HepG2 (cell line): Measurements from ENCODE around the gene PLSCR4. TPM values are rescaled to one million over a fixed set of nuclear protein-coding genes. Genes with fewer than 3 reads are reported as not detected.
A peak's percentile ranks its signal among the peaks of the same experiment; 100 is the strongest.

Source experiments
- ATAC-seq: fragments of 200-7000 bp; cut with Tn5 transposase; 3 replicates; pipeline ENCODE4 v1.9.1; 2020; ENCODE audit warnings: mild to moderate bottlenecking, moderate library complexity
- BruUV-seq: library from RNA; stranded (reverse); fragments of 400-500 nt; replicated peaks from 2 replicates; lab custom pipeline; 2021; lab: Mats Ljungman, UMichigan
- CTCF ChIA-PET: fragments of 300-600 bp; formaldehyde crosslinking; extraction: SDS; loops from one replicate; lab custom pipeline; 2021; ENCODE audit warnings: low total read pairs, inconsistent platforms, low intra/inter-chr PET ratio; lab: Yijun Ruan, JAX
- POLR2A ChIA-PET: fragments of 350-600 bp; sonication (Branson Sonifier 250); formaldehyde crosslinking; loops from one replicate; lab custom pipeline; 2020; ENCODE audit warnings: antibody characterized with exemption, inconsistent platforms; lab: Yijun Ruan, JAX
- DNase-seq: peaks from one replicate; pipeline ENCODE4 v3.0.0-alpha.2; 2015; ENCODE audit warnings: low spot score
- FAIRE-seq: peaks from 3 replicates; lab custom pipeline; 2011; peaks lifted over from hg19 to GRCh38; lab: Jason Lieb, UNC
- H2AFZ ChIP-seq: one replicate; pipeline ENCODE4 v1.6.1; 2011; ENCODE audit warnings: low read length, inconsistent platforms
- H3K27ac ChIP-seq: fragments of 300-600 bp; 3 replicates; pipeline ENCODE4 v1.8.0; 2011; ENCODE audit warnings: mixed run types, mild to moderate bottlenecking, mixed read lengths, low read length, inconsistent platforms; ENCODE audit not compliant: insufficient read depth; ENCODE audit errors: extremely low read length
- H3K27me3 ChIP-seq, 2 experiments: fragments of 200-600 bp in 1 of 2; 2 replicates in 1 of 2; 3 replicates in 1 of 2; pipeline versions ENCODE4 v1.6.0 to v1.8.0; 2011; ENCODE audit warnings: low read length in 2 of 2, mild to moderate bottlenecking in 2 of 2, moderate library complexity in 2 of 2, inconsistent platforms in 1 of 2; ENCODE audit not compliant: insufficient read depth in 2 of 2, control insufficient read depth in 1 of 2
- H3K36me3 ChIP-seq, 2 experiments: fragments of 200-600 bp in 1 of 2; replicated peaks in 1 of 2; 2 replicates in 1 of 2; 3 replicates in 1 of 2; pipeline versions ENCODE4 v1.5.1 to v1.8.0; 2011; ENCODE audit warnings: low read length in 2 of 2, inconsistent platforms in 1 of 2; ENCODE audit not compliant: insufficient read depth in 2 of 2, control insufficient read depth in 1 of 2
- H3K4me1 ChIP-seq: 2 replicates; pipeline ENCODE4 v1.5.1; 2012; ENCODE audit warnings: low read length, inconsistent platforms; ENCODE audit not compliant: insufficient read depth
- H3K4me2 ChIP-seq: 2 replicates; pipeline ENCODE4 v1.6.0; 2011; ENCODE audit warnings: low read depth, low read length, inconsistent platforms
- H3K4me3 ChIP-seq, 3 experiments: fragments of 200-600 bp in 1 of 3; sonication (generic), shearing (Covaris generic) in 1 of 3; replicated peaks in 1 of 3; 2 replicates each; pipeline ENCODE4 v1.5.1; 2011 to 2016; ENCODE audit warnings: low read length in 3 of 3, inconsistent platforms in 2 of 3, low read depth in 2 of 3, mild to moderate bottlenecking in 2 of 3, control low read depth in 1 of 3, mixed read lengths in 1 of 3; ENCODE audit not compliant: insufficient read depth in 1 of 3
- H3K79me2 ChIP-seq: one replicate; pipeline ENCODE4 v1.6.1; 2011; ENCODE audit warnings: low read length, inconsistent platforms; ENCODE audit not compliant: insufficient read depth
- H3K9ac ChIP-seq: 2 replicates; pipeline ENCODE4 v1.6.0; 2011; ENCODE audit warnings: mild to moderate bottlenecking, low read depth, low read length, inconsistent platforms; ENCODE audit not compliant: insufficient read depth
- H3K9me3 ChIP-seq: 2 replicates; pipeline ENCODE4 v1.5.1; 2012; ENCODE audit warnings: mild to moderate bottlenecking, low read length
- H4K20me1 ChIP-seq: 2 replicates; pipeline ENCODE4 v1.6.0; 2011; ENCODE audit warnings: inconsistent platforms, mild to moderate bottlenecking, low read length, moderate library complexity; ENCODE audit not compliant: insufficient read depth
- ARID3A ChIP-seq: IDR thresholded peaks from 2 replicates; pipeline ENCODE4 v1.6.1; 2012; ENCODE audit warnings: low read depth, low read length, improper control_type of control experiment
- CEBPB ChIP-seq: IDR thresholded peaks from 2 replicates; pipeline ENCODE4 v1.6.1; 2011; ENCODE audit warnings: low read depth, low read length, improper control_type of control experiment, borderline replicate concordance
- ZBTB40 ChIP-seq, 2 experiments: fragments of 450-650 bp in 1 of 2; sonication (generic) in 1 of 2; formaldehyde crosslinking in 1 of 2; IDR thresholded peaks; 2 replicates each; pipeline versions ENCODE4 v1.6.1 to v1.8.0; 2016 to 2022; ENCODE audit warnings: antibody characterized with exemption in 1 of 2, mild to moderate bottlenecking in 1 of 2, missing genetic modification reagents in 1 of 2
- WGBS: methylation state at CpG from one replicate; pipeline ENCODE4 v1.1.6; 2017; ENCODE audit warnings: low lambda C conversion rate; 5-methylcytosine and 5-hydroxymethylcytosine counted together
- in situ Hi-C: cut with HindIII; loops from 2 replicates; pipeline ENCODE4 v1.10.0; 2017; ENCODE audit warnings: low pct_unique_long_range_greater_than_20kb; ENCODE audit not compliant: extremely low pct_ligation_motif_present
- intact Hi-C: fragments of 100-400 bp; cut with micrococcal nuclease; formaldehyde crosslinking; loops from one replicate; pipeline ENCODE4 v1.10.0; 2022; ENCODE audit not compliant: unreplicated experiment
- polyA plus RNA-seq, 8 experiments: library from polyadenylated mRNA; depleted of rRNA in 3 of 8; stranded (reverse) in 7 of 8; unstranded in 1 of 8; fragments of >200 nt; fragmentation: Illumina TruSeq in 4 of 8; extraction: Trizol in 4 of 8; gene quantifications; 2 replicates each; pipeline versions ENCODE4 v1.2.1 to v1.2.3, GENCODE V29; 2011 to 2016; ENCODE audit warnings: low read depth in 4 of 8, missing spikeins in 1 of 8, mixed read lengths in 1 of 8; ENCODE audit not compliant: insufficient read depth in 1 of 8
- total RNA-seq, 5 experiments: library from RNA; depleted of rRNA; stranded (reverse); fragments of >200 nt; fragmentation: Illumina TruSeq; extraction: Trizol; gene quantifications; 2 replicates each; pipeline ENCODE4 v1.2.3, GENCODE V29; 2016; ENCODE audit warnings: low read depth in 1 of 5

The PLSCR4 gene
- total and polyA plus RNA-seq, 2 of the 13 experiments (the other 11 are each of a cell fraction or from before 2014, with no cell fraction given) = 1.5 to 59.0 TPM

- POLR2A ChIA-PET = no interaction called here
- Histone ChIP-seq H3K4me1 (peaks cover 54% of the 10 kb centered on the region), H3K4me2 (no peak overlapping the region), H3K9me3 (no peaks in the 10 kb centered on the region), H3K9ac (no peak overlapping the region), H3K79me2 (peaks cover 29% of the 10 kb centered on the region), H4K20me1 (peaks cover 21% of the 10 kb centered on the region), H2AFZ (no peak overlapping the region), H3K4me3 (no peak overlapping the region), H3K27me3 (no peaks in the 10 kb centered on the region; a peak in 1 of 5 replicates), H3K27ac (no peak overlapping the region), H3K36me3 (no peaks in the 10 kb centered on the region; a peak in 1 of 5 replicates)
- no TSS peak for BruUV-seq
- DNase-seq = no peak
- in situ Hi-C loops = loop anchor here (10.0 kb wide), 1 partner anchor 99 kb away; no protein-coding TSS in a partner anchor
- FAIRE-seq = no peak
- CTCF ChIA-PET = no interaction called here
- 98% methylated on average over 2 of the region's 2 CpGs for WGBS
- ATAC-seq = no peak
- TF ChIP-seq CEBPB (peak; percentile 72), ZBTB40 (IDR thresholded peaks at IDR 0.05) (no peak), ZBTB40 (CRISPR knock-in tag; IDR thresholded peaks at IDR 0.05) (no peak), ARID3A (peak; percentile 53; the same call in 1 of the 2 replicates)
- intact Hi-C loops = loop anchor here (5.0 kb wide), 1 partner anchor 36 kb away; no protein-coding TSS in a partner anchor
Observed at GRCh38 chr3:146163584-146163983, 87.3 kb downstream of the PLSCR4 start.
